Measurements from ENCODE around the gene NIFK.
"Not testable (repeated sequence)": the region's sequence is repeated elsewhere in the genome, so short reads cannot be mapped to it uniquely, and the experiment has no call there.

Gene NIFK

DNA sequence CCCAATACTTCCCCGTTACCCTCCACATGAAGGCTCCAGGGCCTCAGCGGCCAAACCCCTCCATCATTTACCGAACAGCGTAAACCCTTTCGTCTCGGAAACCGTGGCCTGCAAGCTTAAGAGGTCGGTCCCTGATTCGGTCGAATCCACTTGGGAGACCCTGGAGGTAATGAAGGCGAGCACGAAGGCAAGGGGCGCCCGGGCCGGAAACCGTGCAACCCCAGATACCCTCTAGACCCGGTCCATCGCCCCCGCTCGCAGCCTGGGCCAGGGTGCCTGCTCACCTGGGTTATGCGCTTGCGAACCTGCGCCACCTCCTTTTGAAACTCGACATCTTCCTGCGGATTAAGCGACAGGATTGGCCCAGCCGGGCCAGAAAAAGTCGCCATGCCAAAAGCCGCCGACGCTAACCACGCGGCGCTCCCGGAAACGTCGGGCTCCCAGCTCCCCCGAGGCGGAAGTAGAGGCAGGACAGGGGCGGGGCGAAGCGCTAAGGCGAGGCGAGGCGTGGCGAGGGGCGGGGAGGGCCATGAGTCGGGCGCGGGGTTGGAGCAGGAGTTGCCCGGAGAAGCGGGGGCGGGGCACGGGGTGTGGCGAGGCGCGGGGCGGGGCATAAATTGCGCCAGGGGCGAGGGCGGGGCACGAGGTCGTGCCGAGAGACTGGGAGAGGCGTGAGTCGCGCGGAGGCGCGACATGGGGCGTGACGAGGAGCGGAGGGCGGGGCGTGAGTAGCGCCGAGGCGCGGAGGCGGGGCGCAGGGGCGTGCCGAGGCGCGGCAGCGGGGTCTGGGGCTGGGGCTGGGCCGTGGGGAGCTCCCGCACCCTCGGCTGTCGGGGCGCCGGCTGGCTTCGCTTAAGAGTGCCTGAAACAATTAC is at the start of gene NIFK:
TSS of gene NIFK (minus strand) at position 414 of the 875 bp plus-strand sequence. CDS start at position 389, 25 bp downstream.
- DNase-seq = peak; percentile 96

DNA sequence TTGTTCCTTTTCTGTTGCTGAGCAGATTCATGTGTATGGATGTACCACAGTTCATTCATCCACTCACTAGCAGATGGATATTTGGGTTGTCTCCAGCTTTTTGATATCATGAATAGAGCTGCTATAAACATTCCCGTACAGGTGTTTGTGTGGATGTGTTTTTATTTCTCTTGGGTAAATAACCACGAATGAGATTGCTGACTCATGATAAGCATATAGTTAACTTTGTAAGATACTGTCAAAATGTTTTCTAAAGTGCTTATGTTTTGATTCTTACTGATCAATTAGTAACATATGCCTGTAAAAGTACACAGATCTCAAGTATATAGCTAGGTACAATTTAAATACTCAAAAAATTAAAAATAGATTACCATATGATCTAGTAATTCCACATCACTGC is 46.5 kb upstream of the NIFK start:
- no peak for DNase-seq

DNA sequence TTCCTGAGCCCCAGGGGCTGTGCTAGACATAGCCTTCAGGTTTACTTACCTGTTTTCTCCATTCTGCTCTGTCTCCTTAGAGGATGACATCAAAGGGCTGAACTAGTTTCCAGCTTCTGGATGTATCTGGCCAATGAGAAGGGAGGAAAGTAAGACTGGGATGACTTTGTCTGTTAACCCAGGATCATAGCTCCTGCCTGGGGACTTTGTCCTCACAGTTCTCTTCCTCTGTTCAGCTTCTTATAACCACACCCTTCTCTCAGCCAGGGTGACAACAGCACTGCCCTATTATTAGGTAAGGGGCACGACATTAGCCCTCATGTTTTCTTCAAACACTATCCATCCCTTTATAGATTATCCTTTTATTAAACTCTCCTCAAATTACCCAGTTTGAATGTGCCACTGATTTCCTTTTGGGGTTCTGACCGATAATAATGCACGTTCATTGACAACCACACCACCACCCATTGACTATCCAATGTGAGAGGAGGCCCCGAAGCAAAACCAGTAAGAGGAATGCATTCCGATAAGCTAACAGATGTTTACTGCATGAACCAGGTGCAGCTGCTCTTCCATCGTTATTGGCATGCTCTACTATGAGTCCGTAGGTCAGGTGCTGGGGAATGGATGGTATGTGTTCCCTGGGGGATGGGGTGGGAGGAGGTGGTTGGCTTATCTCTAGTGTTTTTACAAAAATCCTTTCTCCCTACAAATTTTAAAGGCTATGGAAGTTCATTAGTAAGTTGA is 42.2 kb upstream of the NIFK start:
- no peak for DNase-seq

DNA sequence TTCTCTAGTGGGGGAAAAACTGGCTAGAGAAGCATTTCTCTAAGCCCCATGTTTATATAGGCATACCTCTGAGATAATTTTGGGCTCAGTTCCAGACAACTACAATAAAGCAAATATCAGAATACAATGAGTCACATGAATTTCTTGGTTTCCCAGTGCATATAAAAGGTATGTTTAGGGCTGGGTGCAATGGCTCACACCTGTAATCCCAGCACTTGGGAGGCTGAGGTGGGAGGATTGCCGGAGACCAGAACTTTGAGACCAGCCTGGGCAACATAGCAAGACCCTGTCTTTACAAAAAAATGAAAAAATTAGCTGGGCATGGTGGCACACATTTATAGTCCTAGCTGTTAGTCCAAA is 41.0 kb upstream of the NIFK start:
- no peak for DNase-seq

DNA sequence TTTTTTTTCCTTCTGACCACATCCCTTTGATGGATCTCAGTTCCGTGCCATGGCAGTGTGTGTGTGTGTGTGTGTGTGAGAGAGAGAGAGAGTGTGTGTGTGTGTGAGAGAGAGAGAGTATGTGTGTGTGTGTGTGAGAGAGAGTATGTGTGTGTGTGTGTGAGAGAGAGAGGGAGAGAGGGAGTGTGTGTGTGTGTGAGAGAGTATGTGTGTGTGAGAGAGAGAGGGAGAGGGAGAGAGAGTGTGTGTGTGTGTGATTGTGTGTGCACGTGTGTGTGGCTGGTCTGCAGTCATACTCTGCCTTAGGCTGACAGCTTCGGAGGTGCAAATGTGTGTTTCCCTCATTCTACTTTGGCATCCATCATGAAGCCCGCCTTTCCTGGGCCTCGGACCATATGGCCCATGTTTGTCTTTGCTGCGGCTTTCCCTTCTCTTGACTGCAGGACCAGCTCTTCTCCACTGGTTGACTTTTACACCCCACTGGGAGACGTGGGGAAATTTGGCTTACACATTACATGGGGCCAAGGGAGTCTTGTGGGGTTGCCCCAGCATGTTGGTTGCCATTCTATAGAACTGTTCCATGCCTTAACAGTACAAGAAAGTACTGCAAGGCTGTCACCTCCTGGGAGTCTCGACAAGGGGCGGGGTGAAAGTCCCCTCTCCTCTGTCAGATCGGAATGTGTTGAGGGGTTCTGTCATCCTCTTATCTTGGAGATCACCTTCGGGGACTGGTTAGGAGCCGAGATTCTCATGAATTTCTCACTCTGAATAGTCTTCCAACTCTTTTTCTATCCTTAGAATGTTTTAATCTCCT is 40.4 kb upstream of the NIFK start:
- no peak for DNase-seq

DNA sequence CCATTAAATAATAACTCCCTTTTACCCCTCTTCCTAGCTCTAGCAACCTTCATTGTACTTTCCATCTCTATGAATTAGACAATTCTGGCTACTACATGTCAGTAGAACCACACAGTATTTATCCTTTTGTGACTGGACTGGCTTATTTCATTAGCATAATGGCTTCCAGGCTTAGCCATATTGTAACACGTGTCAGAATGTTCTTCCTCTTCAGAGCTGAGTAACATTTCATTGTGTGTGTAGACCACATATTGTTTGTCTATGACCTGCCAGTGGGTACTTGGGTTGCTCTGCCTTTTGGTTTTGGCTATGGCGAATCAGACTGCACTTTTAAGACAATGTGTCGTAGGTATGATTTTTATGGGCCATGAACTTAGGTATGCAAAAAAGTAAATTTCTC is 39.7 kb upstream of the NIFK start:
- no peak for DNase-seq

DNA sequence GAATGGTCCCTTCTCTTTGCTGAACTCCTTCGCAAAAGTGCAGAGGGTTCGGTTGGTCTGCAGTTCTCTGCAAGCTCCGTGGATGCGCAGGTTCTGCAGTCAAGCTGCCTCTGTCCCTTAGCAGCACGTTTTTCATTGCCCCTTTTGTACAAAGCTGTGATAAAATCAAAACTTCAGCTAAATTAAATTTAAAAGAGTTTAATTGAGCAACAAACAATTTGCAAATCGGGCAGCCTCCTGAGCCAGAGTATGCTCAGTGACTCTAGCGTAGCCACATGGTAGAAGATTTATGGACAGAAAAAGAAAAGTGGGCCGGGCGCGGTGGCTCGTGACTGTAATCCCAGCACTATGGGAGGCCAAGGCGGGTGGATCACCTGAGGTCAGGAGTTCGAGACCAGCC is 37.6 kb upstream of the NIFK start:
- no peak for DNase-seq

DNA sequence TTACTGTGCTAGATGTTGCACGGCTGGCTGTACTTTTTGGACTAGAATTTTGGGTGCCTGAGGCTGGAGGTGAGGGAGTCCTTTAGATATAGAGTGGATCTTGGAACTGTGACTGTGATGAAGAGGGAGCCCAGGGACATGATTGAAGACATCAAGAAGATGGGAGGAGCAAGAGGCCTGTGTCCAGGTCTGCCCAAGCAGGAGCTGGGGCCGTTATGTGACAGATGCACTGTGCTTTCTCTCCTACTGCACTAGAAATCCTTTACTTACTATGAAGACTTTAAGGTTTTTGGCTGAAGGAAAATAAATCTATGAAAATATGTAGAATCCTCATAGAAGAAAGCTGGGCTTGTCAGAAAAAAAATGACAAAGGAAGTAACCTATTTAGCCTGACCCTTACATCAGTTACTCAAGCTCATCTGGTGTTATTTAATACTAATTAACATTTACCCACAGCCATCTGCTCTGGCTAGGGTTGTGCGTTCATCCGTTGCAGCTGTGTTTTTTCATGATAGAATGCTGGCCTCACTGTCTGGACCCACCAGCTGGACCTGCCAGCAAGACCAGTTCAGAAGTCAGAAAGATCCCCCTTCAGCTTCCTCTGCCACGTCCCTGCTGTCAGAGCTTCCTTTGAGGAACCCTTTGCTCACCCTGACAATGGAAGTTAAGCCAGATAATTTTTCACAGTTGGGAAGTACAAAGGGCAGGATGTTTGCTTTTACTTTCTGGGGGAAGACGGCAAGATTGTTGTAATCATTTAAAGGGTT is 35.5 kb upstream of the NIFK start:
- peak; percentile 23 for DNase-seq

DNA sequence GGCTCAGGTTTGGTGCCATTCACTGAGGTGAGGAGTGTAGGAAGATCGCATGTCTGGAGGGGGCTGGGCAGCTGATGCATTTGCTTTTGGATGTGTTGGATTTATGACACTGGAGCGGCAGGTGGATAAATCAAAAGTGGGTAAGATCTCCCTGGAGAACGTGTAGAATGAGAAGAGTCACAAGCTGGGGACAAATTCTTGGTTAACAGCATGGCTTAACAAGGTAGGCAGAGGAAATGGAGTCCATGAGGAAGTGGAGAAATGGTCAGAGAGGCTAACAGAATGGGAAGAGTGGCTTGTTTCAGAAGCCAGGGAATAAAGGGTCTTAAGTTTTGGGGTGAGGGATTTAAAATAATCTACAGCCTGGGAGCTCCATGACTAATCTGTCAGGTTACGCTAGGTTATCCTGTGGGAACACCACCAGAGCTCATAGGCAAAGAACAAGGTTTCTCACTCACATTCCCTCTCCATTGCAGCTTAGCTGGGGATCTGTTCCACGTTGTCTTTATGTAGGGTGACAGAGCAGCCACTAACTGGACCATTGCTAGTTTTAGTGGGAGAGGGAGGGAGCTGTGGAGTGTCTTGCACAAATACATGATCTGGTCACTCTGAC is 31.6 kb upstream of the NIFK start:
- no peak for DNase-seq

DNA sequence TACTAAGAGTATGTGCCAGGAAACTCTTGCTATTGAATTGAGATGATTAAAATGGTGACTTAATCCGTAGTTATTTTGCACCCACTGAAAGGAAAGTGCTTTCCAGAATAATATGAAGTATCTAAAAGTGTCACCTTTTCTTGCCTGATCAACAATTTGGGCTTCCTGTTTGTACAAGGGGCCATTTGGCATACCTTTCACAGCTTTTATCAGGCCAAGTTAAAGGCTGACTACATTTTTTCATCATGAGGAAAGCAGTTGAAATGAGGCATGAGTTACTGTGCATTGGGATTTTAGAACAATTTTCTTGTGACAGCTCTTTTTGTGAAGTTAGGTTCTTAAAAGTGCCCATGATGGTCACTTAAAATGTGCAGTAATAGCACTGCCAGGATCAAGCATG is 29.9 kb upstream of the NIFK start:
- no peak for DNase-seq

DNA sequence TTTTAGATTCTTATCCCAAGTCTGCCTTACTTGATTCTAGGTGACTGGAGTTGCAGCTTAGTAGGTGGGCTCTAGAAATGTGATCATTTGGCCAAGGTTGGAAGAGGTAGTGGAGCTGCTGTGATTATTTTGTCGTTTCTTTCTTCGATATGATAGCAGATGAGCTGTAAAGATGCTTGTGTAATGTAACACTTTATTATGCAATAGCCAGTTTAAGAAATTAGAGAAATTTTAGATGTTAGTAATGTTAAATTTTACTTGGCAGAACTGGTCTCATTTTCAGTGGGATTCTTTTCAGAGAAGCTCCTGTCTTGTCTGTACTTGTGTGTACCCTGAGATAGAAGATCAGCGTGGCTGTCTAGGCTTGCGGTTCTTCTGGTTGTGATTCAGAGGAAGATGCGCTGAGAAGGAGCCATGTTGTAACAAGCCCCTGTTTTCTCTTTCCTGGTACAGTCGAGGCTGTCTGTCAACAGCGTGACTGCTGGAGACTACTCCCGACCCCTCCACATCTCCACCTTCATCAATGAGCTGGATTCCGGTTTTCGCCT is 28.1 kb upstream of the NIFK start:
- DNase-seq = no peak

DNA sequence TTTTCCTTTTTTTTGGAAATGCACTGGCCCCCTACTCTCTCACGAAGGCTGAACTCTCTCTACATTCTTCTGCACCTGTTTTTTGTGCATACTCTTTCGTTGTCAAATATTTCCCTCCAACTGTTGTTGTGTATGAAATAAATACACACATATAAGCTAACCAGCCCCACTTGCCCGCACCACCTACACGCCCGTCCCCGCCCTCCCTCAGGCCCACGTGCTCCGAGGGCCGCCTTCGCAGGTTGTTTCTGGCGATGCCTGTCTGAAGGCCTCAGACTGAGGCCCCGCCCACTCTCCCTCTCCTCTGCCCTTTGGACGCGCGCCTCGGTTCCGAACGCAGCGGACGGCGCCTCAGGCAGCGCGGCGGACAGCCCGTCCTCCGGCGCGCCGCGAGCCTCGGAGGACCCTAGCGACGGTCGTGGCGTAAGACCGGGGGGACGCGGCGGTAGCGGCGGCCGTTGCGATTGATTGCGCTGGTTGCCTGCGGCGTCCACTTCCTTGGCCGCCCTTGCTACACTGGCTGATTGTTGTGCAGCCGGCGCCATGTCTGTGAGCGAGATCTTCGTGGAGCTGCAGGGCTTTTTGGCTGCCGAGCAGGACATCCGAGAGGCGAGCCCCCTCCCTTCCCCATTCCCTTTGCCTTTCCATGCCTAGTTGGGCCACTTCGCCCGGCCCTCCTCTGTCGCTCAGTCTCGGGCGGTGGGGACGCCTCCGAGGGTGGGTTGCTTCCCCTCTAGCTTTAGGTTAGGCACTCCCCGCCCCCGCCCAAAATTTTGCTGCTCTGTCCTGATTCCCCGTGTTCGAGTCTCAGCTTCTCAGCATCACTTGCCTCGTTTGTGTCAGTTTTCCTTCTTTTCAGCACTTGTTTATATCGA is 18.8 kb upstream of the NIFK start, which contains the start of gene TSN:
TSS of gene TSN (plus strand) at position 415 of the 875 bp plus-strand sequence. CDS start at position 544, 129 bp downstream.
- DNase-seq = peak; percentile 92

DNA sequence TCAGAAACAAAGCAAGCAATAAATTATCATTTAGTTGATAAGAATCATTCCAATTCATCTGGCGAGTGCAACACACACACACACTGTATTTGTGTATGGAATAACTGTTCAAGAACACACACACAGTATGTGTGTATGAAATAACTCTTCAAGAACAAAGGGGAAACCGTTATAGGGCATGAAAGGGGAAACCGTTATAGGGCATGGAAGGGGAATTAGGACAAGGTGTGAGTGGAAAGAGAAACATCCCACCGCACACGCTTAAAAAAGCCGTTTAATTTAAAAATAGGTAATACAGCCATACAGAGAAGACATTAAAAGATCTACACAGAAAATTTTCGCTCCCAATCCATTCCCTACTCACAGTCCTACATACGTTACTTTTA is 18.2 kb upstream of the NIFK start:
- no peak for DNase-seq

DNA sequence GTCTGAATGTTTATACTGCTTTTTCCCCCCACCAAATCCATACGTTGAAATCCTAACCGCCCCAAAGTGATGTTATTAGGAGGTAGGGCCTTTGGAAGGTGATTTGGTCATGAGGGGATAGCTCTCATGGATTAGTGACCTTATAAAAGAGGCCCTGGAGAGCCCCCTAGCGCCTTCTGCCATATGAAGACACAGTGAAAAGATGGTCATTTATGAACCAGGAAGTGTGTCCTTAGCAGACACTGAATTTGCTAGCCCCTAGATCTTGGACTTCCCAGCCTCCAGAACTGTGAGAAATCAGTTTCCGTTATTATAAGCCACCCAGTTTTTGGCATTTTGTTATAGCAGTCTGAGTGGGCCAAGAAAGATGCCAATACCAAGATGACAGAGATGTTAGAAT is 11.5 kb upstream of the NIFK start:
- no peak for DNase-seq

DNA sequence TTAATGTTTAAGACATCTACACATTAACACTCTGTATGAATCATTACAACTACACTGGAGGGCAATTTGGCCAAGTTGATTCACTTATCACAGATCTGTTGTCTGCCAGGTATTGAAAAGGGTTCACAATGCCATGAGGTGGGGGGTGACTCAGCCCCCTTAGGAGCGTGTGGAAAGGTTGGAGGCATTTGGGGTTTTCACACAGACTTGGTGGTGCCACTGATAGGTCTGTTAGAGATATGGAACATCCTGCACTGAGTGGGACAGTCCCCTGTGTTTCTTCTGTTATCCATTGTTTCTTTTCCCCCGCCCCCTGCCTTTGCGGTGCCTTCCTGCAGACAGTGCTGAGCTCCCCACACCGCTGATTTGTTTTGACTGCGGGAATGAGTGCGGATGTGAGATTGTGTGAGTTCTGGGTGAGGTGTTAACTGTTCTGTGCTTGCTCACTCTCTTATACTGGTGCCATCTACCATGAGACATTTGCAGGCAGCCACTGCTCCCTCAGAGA is 9.4 kb upstream of the NIFK start:
- DNase-seq = no peak

DNA sequence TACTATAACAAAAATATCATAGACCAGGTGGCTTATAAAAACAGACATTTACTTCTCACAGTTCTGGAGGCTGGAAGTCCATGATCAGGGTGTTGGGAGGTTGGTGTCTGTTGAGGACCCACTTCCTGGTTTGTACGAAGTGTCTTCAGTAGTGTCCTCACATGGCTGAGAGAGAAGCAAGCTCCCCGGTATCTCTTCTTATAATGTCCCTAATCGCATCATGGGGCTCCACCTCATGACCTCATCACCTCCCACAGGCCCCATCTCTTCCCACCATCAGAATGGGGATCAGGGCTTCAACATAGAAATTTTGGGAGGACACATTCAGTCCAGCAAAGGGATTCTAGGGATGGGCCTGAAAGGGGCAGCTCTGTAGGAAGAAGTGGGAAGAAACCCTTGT is 4.8 kb upstream of the NIFK start:
- DNase-seq = no peak

DNA sequence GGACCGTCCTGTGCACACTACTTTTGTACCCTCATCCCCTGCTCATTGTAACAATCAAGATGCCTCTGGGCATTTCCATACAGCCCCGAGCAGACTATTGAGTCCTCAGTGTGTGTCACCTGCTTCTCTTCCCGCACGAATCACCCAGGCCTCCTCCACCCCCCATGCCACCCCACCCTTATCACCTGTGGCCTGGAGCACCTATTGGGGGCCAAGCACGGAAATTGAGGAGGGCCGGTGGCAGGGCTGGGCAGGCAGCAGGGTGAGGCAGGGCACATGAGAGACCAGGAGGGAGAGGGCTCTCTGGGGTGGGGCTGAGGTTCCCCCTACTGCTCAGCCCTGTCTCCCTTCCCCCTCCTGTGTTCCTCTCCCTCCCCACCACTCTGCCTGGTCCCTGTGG is 4.3 kb upstream of the NIFK start:
- DNase-seq = no peak

DNA sequence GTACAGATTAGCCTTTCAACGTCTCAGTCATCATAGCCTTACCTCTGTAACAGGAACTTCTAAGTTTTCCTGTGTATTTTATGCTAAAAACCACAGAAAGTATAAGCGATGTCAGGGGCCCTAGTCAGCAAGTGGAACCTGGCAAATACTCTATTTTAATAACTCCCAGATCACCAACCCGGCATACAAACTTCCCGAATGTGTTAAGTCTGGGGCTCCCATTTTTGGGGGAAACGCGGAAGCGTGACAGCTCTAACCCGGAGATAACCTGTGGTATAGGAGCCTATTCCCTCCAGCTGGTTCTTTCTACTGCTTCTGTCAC is 574 bp downstream of the NIFK start:
- no peak for DNase-seq

DNA sequence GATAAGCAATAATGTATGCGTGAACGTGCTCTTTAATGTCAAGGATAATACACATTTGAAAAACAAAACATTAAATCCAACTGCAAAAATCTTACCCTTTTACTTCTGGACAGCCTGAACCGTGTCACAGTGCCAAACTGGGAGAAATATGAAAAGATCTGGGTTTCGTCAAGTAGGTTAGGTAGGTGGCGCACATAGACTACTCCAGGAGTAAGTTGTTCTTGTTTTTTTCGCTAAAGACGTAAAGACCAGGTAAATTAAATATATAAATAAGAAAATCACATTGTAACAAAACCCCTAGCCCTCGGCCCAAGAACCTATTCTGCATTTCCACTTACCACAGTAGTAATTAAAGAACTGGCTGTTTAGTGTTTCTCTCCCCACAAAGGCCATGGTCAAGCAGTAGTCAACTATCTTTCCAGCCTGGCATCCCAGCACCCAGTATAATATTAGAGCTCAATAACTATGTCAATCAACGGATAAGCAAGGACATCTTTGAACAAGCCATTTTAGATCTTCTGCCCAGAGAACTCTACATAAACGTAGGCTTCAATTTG is 1.1 kb downstream of the NIFK start:
- peak; percentile 1 for DNase-seq

DNA sequence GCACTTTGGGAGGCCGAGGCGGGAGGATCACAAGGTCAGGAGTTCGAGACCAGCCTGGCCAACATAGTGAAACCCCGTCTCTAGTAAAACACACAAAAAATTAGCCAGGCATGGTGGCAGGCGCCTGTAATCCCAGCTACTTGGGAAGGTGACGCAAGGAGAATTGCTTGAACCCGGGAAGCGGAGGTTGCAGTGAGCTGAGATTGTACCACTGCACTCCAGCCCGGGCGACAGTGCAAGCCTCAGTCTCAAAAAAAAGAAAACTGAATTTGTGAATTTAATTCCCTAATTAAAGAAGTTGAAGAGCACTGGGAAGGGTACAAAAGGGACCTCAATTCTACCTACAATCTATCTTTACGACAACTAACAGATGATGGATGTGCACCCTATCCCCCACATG is 2.1 kb downstream of the NIFK start:
- not testable (repeated sequence) for DNase-seq
